ENCODE results near the gene PPEF2.
A peak's percentile ranks its signal among the peaks of the same experiment; 100 is the strongest.
"Not testable (repeated sequence)": the region's sequence is repeated elsewhere in the genome, so short reads cannot be mapped to it uniquely, and the experiment has no call there.

PPEF2 gene

GRCh38 chr4:75848171-75848760 lies 54.0 kb downstream of the PPEF2 start:
- TF ChIP-seq CTCF (IDR thresholded peaks at IDR 0.05): peak; percentile 89
- H3K27ac ChIP-seq: not testable (repeated sequence)

- no peak overlapping the region for H3K27ac ChIP-seq
Measured at GRCh38 chr4:75845992-75846391, 56.3 kb downstream of the PPEF2 start.

GRCh38 chr4:75844151-75844662 lies 58.0 kb downstream of the PPEF2 start:
- H3K27ac ChIP-seq: no peak overlapping the region
- TF ChIP-seq CTCF (IDR thresholded peaks at IDR 0.05) (no peak), ZFX (IDR thresholded peaks at IDR 0.05; ENCODE audit: borderline replicate concordance) (no peak)

More at GRCh38 chr4:75845992-75846391, 56.3 kb downstream of the PPEF2 start:
- no peak for TF ChIP-seq CTCF (IDR thresholded peaks at IDR 0.05)
- no peak for TF ChIP-seq ZFX (IDR thresholded peaks at IDR 0.05; ENCODE audit: borderline replicate concordance)

GRCh38 chr4:75843596-75843995 lies 58.7 kb downstream of the PPEF2 start:
- no peak overlapping the region for H3K27ac ChIP-seq

GRCh38 chr4:75841641-75842520 lies 60.4 kb downstream of the PPEF2 start:
- no peak overlapping the region for H3K27ac ChIP-seq
- TF ChIP-seq ZFX (IDR thresholded peaks at IDR 0.05; ENCODE audit: borderline replicate concordance) (no peak), CTCF (IDR thresholded peaks at IDR 0.05) (no peak)

More at GRCh38 chr4:75843596-75843995, 58.7 kb downstream of the PPEF2 start:
- TF ChIP-seq CTCF (IDR thresholded peaks at IDR 0.05) (no peak), ZFX (IDR thresholded peaks at IDR 0.05; ENCODE audit: borderline replicate concordance) (no peak)

GRCh38 chr4:75834772-75835154 lies 67.5 kb downstream of the PPEF2 start:
- no peak overlapping the region for H3K27ac ChIP-seq
- TF ChIP-seq ZFX (IDR thresholded peaks at IDR 0.05; ENCODE audit: borderline replicate concordance) (no peak), CTCF (IDR thresholded peaks at IDR 0.05) (no peak)
